Activated CD4-positive, alpha-beta T cell treated with anti-CD3 and anti-CD28 coated beads for 36 hours (primary cell): Measurements from ENCODE around the gene TTC3. TPM values are rescaled to one million over a fixed set of nuclear protein-coding genes. Genes with fewer than 3 reads are reported as not detected.
A peak's percentile ranks its signal among the peaks of the same experiment; 100 is the strongest.

ENCODE experiments used
- ATAC-seq: fragments of 200-7000 bp; cut with Tn5 transposase; one replicate; pipeline ENCODE4 v1.10.0; 2021; ENCODE audit warnings: mild to moderate bottlenecking, moderate library complexity
- CTCF ChIA-PET: fragments of 350-600 bp; sonication (Branson Sonifier 250); formaldehyde crosslinking; loops from one replicate; lab custom pipeline; 2021; ENCODE audit warnings: antibody characterized with exemption; lab: Charles Lee
- POLR2A ChIA-PET: fragments of 350-600 bp; sonication (Branson Sonifier 250); formaldehyde crosslinking; loops from one replicate; lab custom pipeline; 2021; ENCODE audit warnings: antibody characterized with exemption, inconsistent platforms; lab: Charles Lee
- DNase-seq: peaks from one replicate; pipeline ENCODE4 v3.0.0-alpha.2; 2020
- H3K27ac Mint-ChIP-seq: one replicate; pipeline ENCODE4 v1.8.0; 2021; ENCODE audit warnings: mixed read lengths
- H3K27me3 Mint-ChIP-seq: one replicate; pipeline ENCODE4 v1.8.0; 2021; ENCODE audit warnings: mixed read lengths
- H3K36me3 Mint-ChIP-seq: one replicate; pipeline ENCODE4 v1.8.0; 2021; ENCODE audit warnings: low read depth, mixed read lengths
- H3K4me1 Mint-ChIP-seq: one replicate; pipeline ENCODE4 v1.8.0; 2021; ENCODE audit warnings: mixed read lengths
- H3K4me3 Mint-ChIP-seq: one replicate; pipeline ENCODE4 v1.8.0; 2021; ENCODE audit warnings: mild to moderate bottlenecking, moderate library complexity, mixed read lengths
- H3K9me3 Mint-ChIP-seq: one replicate; pipeline ENCODE4 v1.8.0; 2021; ENCODE audit warnings: low read depth, mixed read lengths
- intact Hi-C, 2 experiments: fragments of 100-400 bp; cut with DNase I in 1 of 2; cut with micrococcal nuclease in 1 of 2; formaldehyde crosslinking; loops; one replicate each; pipeline versions ENCODE4 v1.14.2 to v1.15.1; 2022 to 2024; cut with DNase I, micrococcal nuclease
- total RNA-seq, 2 experiments: library from RNA; stranded (reverse); gene quantifications; one replicate each; pipeline ENCODE4 v1.2.3, GENCODE V29; 2021

TTC3 gene
- total RNA-seq, 2 experiments from 2014 or later = 65.1 to 78.9 TPM

GRCh38 chr21:37241426-37241825 lies 168.4 kb downstream of the TTC3 start:
- H3K27ac Mint-ChIP-seq = no peak overlapping the region
- ATAC-seq (no peak), DNase-seq (no peak)
- ChIA-PET CTCF (no interaction called here), POLR2A (no interaction called here)
- H3K9me3 Mint-ChIP-seq = no peaks in the 10 kb centered on the region
- H3K27me3 Mint-ChIP-seq = no peaks in the 10 kb centered on the region
- H3K4me3 Mint-ChIP-seq = no peak overlapping the region
- intact Hi-C loops = no loop called here
- H3K36me3 Mint-ChIP-seq = peaks cover 44% of the 10 kb centered on the region
- H3K4me1 Mint-ChIP-seq = peaks cover 52% of the 10 kb centered on the region

GRCh38 chr21:37243961-37244360 lies 170.9 kb downstream of the TTC3 start:
- ChIA-PET POLR2A (interaction anchor here (1.0 to 1.6 kb wide), 2 partner anchors 11 to 14 kb away, joined by 3 to 4 read pairs; no protein-coding TSS in a partner anchor), CTCF (interaction anchor here (0.9 to 2.0 kb wide), 5 partner anchors 12 to 234 kb away, joined by 3 to 8 read pairs (median 3); no protein-coding TSS in a partner anchor)
- Mint-ChIP-seq H3K27ac (peak overlapping the region; percentile 85), H3K27me3 (no peaks in the 10 kb centered on the region), H3K36me3 (peaks cover 32% of the 10 kb centered on the region), H3K4me3 (no peak overlapping the region), H3K4me1 (peaks cover 53% of the 10 kb centered on the region), H3K9me3 (no peaks in the 10 kb centered on the region)
- DNase-seq (no peak), ATAC-seq (no peak)
- intact Hi-C loops = no loop called here

GRCh38 chr21:37244501-37245095 lies 171.5 kb downstream of the TTC3 start:
- no peaks in the 10 kb centered on the region for H3K9me3 Mint-ChIP-seq
- no peaks in the 10 kb centered on the region for H3K27me3 Mint-ChIP-seq
- DNase-seq (peak; percentile 34), ATAC-seq (peak; percentile 77)
- H3K27ac Mint-ChIP-seq = peak overlapping the region; percentile 85
- H3K4me3 Mint-ChIP-seq = peak overlapping the region; percentile 32
- peaks cover 27% of the 10 kb centered on the region for H3K36me3 Mint-ChIP-seq
- peaks cover 60% of the 10 kb centered on the region for H3K4me1 Mint-ChIP-seq
- intact Hi-C loops = no loop called here
- POLR2A ChIA-PET = interaction anchor here (0.7 to 1.6 kb wide), 3 partner anchors 11 to 122 kb away, joined by 3 to 4 read pairs (median 3); no protein-coding TSS in a partner anchor
- CTCF ChIA-PET = interaction anchor here (0.9 to 2.0 kb wide), 4 partner anchors 11 to 235 kb away, joined by 3 to 8 read pairs (median 4); no protein-coding TSS in a partner anchor

- Mint-ChIP-seq H3K9me3 (no peaks in the 10 kb centered on the region), H3K27ac (peak overlapping the region; percentile 85), H3K4me3 (peak overlapping the region; percentile 32), H3K36me3 (peaks cover 27% of the 10 kb centered on the region), H3K27me3 (no peaks in the 10 kb centered on the region), H3K4me1 (peaks cover 63% of the 10 kb centered on the region)
- intact Hi-C loops = no loop called here
- ChIA-PET POLR2A (interaction anchor here (0.7 to 1.6 kb wide), 4 partner anchors 10 to 121 kb away, joined by 3 to 4 read pairs (median 4); no protein-coding TSS in a partner anchor), CTCF (interaction anchor here (1.4 kb wide), 1 partner anchor 17 kb away, joined by 3 read pairs; no protein-coding TSS in a partner anchor)
- ATAC-seq (no peak), DNase-seq (no peak)
Measured at GRCh38 chr21:37245151-37245550, 172.1 kb downstream of the TTC3 start.

GRCh38 chr21:37248298-37248697 lies 175.2 kb downstream of the TTC3 start:
- intact Hi-C loops = no loop called here
- Mint-ChIP-seq H3K27me3 (no peaks in the 10 kb centered on the region), H3K27ac (no peak overlapping the region), H3K36me3 (peaks cover 19% of the 10 kb centered on the region), H3K4me3 (no peak overlapping the region), H3K4me1 (peaks cover 71% of the 10 kb centered on the region), H3K9me3 (no peaks in the 10 kb centered on the region)
- ATAC-seq = no peak
- DNase-seq = no peak
- ChIA-PET CTCF (interaction anchor here (0.6 kb wide), 1 partner anchor 429 kb away, joined by 4 read pairs; no protein-coding TSS in a partner anchor), POLR2A (no interaction called here)

GRCh38 chr21:37249112-37249904 lies 176.3 kb downstream of the TTC3 start:
- no peaks in the 10 kb centered on the region for H3K9me3 Mint-ChIP-seq
- ATAC-seq (no peak), DNase-seq (no peak)
- H3K27ac Mint-ChIP-seq = no peak overlapping the region
- H3K36me3 Mint-ChIP-seq = peaks cover 21% of the 10 kb centered on the region
- POLR2A ChIA-PET = no interaction called here
- peaks cover 66% of the 10 kb centered on the region for H3K4me1 Mint-ChIP-seq
- H3K27me3 Mint-ChIP-seq = no peaks in the 10 kb centered on the region
- H3K4me3 Mint-ChIP-seq = no peak overlapping the region
- CTCF ChIA-PET = no interaction called here
- intact Hi-C loops = no loop called here

GRCh38 chr21:37251294-37251634 lies 178.2 kb downstream of the TTC3 start:
- ATAC-seq = no peak
- ChIA-PET POLR2A (no interaction called here), CTCF (no interaction called here)
- H3K9me3 Mint-ChIP-seq = no peaks in the 10 kb centered on the region
- peaks cover 10% of the 10 kb centered on the region for H3K36me3 Mint-ChIP-seq
- no peak for DNase-seq
- H3K27ac Mint-ChIP-seq = no peak overlapping the region
- intact Hi-C loops = no loop called here
- no peak overlapping the region for H3K4me3 Mint-ChIP-seq
- H3K27me3 Mint-ChIP-seq = no peaks in the 10 kb centered on the region
- peaks cover 48% of the 10 kb centered on the region for H3K4me1 Mint-ChIP-seq

Other genes starting within 250 kb of the TTC3 start
- 10 to 100 TPM; 14.3 to 15.0 TPM for gene HLCS, start 106.6 kb upstream of the TTC3 start, total RNA-seq
- under 1 TPM in 1 of 2 experiments, not detected in 1; 0.16 TPM for gene RIPPLY3, start 66.6 kb upstream of the TTC3 start, total RNA-seq
- 10 to 100 TPM; 32.8 to 41.0 TPM for gene PIGP, start 183 bp upstream of the TTC3 start, total RNA-seq
- gene VPS26C, start 194.1 kb downstream of the TTC3 start, total RNA-seq = 10 to 100 TPM; 54.8 to 61.7 TPM